Type B pancreatic cell (in vitro differentiated cells): Measurements from ENCODE around the gene ICAM3. TPM values are rescaled to one million over a fixed set of nuclear protein-coding genes. Genes with fewer than 3 reads are reported as not detected.

Experiments used
- DNase-seq: peaks from one replicate; pipeline ENCODE4 v3.0.0; 2021; ENCODE audit warnings: mixed read lengths; ENCODE audit not compliant: unreplicated experiment; ENCODE audit errors: extremely low spot score
- H3K27ac Mint-ChIP-seq: 2 replicates; pipeline ENCODE4 v1.8.0; 2021; ENCODE audit warnings: mild to moderate bottlenecking, mixed read lengths
- H3K27me3 Mint-ChIP-seq: 2 replicates; pipeline ENCODE4 v1.8.0; 2021; ENCODE audit warnings: mixed read lengths
- H3K36me3 Mint-ChIP-seq: 2 replicates; pipeline ENCODE4 v1.8.0; 2021; ENCODE audit warnings: mixed read lengths
- H3K4me1 Mint-ChIP-seq: one replicate; pipeline ENCODE4 v1.8.0; 2021; ENCODE audit warnings: mixed read lengths; ENCODE audit not compliant: unreplicated experiment
- H3K4me3 Mint-ChIP-seq: 2 replicates; pipeline ENCODE4 v1.8.0; 2021; ENCODE audit warnings: mild to moderate bottlenecking, mixed read lengths
- H3K9me3 Mint-ChIP-seq: 2 replicates; pipeline ENCODE4 v1.8.0; 2021; ENCODE audit warnings: mixed read lengths
- total RNA-seq: library from RNA; stranded (reverse); gene quantifications from 2 replicates; pipeline ENCODE4 v1.2.1, GENCODE V29; 2021; ENCODE audit warnings: low replicate concordance
- TF ChIP-seq, protein P1 (sequence below): fragments of 200-600 bp; sonication (generic); conservative IDR thresholded peaks from 2 replicates; pipeline ENCODE4 v1.5.0; 2021; ENCODE audit warnings: antibody characterized with exemption, mild to moderate bottlenecking

ICAM3 gene
- total RNA-seq, 1 donor from 2014 or later, result 8.2 TPM

DNA sequence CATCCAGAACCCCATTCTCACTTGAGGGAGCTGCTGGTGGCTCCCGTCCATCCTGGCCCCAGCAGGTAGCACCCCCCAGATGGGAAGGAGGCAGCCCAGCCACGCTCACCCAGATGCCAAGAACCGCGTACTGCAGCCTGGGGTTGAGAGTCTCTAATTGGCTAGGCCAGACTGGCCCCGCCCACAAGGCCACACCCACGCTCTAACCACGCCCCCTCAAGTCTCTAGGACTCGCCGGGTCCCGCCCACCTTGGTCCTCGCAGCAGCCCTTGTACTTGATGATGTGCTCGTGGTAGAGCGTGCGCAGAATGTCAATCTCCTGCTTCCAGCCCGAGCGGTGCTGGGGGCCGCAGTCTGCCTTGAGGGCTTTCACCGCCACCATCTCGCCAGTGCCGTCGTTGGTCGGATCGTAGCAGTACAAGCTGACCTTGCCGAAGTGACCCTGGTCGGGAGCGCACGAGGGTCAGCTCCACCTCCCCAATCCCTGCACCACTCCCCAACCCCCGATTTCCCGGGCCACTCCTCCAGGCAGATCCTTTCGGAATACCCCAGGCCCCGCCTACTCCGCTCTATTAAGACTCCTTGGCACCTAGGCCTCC lies 14.5 kb upstream of the ICAM3 start:
- H3K4me1 Mint-ChIP-seq, result peaks cover 13% of the 10 kb centered on the region
- no peaks in the 10 kb centered on the region for H3K27me3 Mint-ChIP-seq
- TF ChIP-seq, protein P1, sequence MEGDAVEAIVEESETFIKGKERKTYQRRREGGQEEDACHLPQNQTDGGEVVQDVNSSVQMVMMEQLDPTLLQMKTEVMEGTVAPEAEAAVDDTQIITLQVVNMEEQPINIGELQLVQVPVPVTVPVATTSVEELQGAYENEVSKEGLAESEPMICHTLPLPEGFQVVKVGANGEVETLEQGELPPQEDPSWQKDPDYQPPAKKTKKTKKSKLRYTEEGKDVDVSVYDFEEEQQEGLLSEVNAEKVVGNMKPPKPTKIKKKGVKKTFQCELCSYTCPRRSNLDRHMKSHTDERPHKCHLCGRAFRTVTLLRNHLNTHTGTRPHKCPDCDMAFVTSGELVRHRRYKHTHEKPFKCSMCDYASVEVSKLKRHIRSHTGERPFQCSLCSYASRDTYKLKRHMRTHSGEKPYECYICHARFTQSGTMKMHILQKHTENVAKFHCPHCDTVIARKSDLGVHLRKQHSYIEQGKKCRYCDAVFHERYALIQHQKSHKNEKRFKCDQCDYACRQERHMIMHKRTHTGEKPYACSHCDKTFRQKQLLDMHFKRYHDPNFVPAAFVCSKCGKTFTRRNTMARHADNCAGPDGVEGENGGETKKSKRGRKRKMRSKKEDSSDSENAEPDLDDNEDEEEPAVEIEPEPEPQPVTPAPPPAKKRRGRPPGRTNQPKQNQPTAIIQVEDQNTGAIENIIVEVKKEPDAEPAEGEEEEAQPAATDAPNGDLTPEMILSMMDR, result no peak
- H3K4me3 Mint-ChIP-seq, result peak overlapping the region; percentile 68
- H3K27ac Mint-ChIP-seq, result peak overlapping the region; percentile 16
- peaks cover 8% of the 10 kb centered on the region for H3K36me3 Mint-ChIP-seq
- peak; percentile 86 for DNase-seq
- H3K9me3 Mint-ChIP-seq, result no peaks in the 10 kb centered on the region

DNA sequence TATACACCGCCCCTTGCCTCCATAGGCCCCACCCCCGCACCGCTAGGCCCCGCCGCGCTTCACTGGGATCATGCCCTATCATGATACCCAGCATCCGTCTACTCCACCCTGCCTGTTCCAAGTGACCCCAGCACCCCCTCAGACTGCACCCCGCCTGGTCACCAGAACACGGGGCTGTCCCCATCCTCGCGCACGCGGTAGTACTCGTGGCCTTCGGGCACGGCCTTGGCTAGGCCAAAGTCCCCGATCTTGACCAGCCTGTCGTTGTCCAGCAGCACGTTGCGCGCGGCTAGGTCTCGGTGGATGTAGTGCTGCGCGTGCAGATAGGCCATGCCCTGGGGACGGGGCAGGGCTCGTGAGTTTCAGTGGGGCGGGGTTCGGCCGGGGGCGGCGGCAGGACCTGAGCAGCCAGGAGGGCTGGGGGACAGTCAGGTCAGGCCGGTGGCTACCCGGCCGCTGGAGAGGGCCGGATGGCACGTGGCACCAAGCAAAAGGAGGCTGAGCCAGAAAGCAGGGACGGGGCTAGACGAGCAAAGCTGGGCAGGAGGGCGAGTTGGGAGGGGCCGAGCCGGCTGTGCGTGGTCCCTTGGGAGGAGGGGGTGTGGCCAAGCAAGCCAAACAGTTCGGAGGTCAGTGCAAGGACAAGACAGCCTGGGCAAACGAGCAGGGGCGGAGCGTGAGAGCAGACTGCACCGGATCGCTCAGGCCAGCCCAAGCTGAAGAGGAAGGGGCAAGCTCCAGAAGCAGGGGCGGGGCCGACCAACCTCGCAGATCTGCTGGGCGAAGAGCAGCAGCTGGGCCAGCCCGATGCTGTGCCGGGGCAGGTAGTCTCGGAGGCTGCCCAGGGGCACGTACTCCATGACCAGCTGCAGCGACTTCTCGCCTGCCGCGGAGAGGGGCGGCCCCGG lies 13.6 kb upstream of the ICAM3 start:
- H3K27ac Mint-ChIP-seq, result peak overlapping the region; percentile 78
- H3K27me3 Mint-ChIP-seq, result no peaks in the 10 kb centered on the region
- peaks cover 8% of the 10 kb centered on the region for H3K36me3 Mint-ChIP-seq
- TF ChIP-seq, protein P1, result no peak
- DNase-seq, result peak; percentile 85
- no peaks in the 10 kb centered on the region for H3K9me3 Mint-ChIP-seq
- peaks cover 13% of the 10 kb centered on the region for H3K4me1 Mint-ChIP-seq
- peak overlapping the region; percentile 80 for H3K4me3 Mint-ChIP-seq

DNA sequence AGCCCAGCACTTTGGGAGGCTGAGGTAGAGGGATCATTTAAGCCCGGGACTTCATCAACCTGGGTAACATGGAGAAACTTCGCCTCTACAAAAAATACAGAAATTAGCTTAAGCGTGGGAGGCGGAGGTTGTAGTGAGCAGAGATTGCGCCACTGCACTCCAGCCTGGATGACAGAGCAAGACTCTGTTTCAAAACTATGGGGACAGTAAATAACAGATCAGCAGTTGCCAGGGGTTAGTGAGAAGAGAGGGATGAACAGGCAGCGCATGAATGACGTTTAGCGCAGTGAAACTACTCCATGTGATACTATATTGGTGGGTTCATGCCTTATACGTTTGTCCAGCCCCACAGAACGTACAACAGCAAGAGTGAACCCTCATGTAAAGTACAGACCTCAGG lies 7.1 kb upstream of the ICAM3 start:
- H3K4me3 Mint-ChIP-seq, result no peak overlapping the region
- no peaks in the 10 kb centered on the region for H3K27me3 Mint-ChIP-seq

DNA sequence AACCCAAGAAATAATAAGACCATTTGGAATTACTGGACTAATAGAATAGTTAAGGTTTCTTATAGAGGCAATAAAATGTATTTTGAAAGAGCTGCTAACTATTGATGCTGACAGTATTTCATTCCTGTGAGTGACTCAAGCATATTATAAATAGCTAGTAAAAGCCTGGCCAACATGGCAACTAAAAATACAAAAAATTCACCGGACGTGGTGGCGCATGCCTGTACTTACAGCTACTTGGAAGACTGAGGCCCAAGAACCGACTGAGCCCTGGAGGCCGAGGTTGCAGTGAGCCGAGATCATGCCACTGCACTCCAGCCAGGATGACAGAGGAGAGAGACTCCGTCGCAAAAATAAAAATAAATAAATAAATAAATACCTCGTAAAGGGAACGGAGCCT lies 5.4 kb upstream of the ICAM3 start:
- H3K27me3 Mint-ChIP-seq, result no peaks in the 10 kb centered on the region
- TF ChIP-seq, protein P1, result no peak
- H3K4me3 Mint-ChIP-seq, result no peak overlapping the region
- H3K9me3 Mint-ChIP-seq, result no peaks in the 10 kb centered on the region
- no peak overlapping the region for H3K27ac Mint-ChIP-seq
- H3K36me3 Mint-ChIP-seq, result no peaks in the 10 kb centered on the region
- no peaks in the 10 kb centered on the region for H3K4me1 Mint-ChIP-seq
- DNase-seq, result no peak

More for the DNA sequence above, 7.1 kb upstream of the ICAM3 start:
- H3K9me3 Mint-ChIP-seq, result no peaks in the 10 kb centered on the region
- no peak for DNase-seq
- H3K36me3 Mint-ChIP-seq, result peaks cover 2% of the 10 kb centered on the region
- no peaks in the 10 kb centered on the region for H3K4me1 Mint-ChIP-seq
- H3K27ac Mint-ChIP-seq, result peak overlapping the region; percentile 9
- TF ChIP-seq, protein P1, result no peak

DNA sequence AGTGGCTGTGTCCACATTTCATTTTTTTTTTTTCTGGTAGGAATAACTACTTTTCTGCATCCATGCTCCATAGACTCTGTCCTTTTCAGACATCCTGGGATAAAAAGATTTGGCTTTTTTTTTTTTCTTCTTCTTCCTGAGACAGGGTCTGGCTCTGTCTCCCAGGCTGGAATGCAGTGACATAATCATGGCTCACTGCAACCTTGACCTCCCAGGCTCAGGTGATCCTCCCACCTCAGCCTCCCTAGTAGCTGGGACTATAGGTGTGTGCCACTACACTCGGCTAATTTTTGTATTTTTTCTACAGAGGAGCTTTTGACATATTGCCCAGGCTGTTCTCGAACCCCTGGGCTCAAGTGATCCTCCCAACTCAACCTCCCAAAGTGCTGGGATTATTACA lies 4.1 kb upstream of the ICAM3 start:
- no peaks in the 10 kb centered on the region for H3K36me3 Mint-ChIP-seq
- no peak overlapping the region for H3K27ac Mint-ChIP-seq
- TF ChIP-seq, protein P1, result no peak
- H3K27me3 Mint-ChIP-seq, result peaks cover 4% of the 10 kb centered on the region
- H3K4me3 Mint-ChIP-seq, result no peak overlapping the region
- no peak for DNase-seq
- H3K9me3 Mint-ChIP-seq, result no peaks in the 10 kb centered on the region
- no peaks in the 10 kb centered on the region for H3K4me1 Mint-ChIP-seq
